ENCODE measurements around the gene CCNG1.
A peak's percentile ranks its signal among the peaks of the same experiment; 100 is the strongest.
"Not testable (repeated sequence)": the region's sequence is repeated elsewhere in the genome, so short reads cannot be mapped to it uniquely, and the experiment has no call there.

CCNG1 gene

GRCh38 chr5:163437309-163438182 is at the start of gene CCNG1:
Gene CCNG1, plus strand, starts transcription at chr5:163437595. Its CDS starts 1,662 bp downstream, at chr5:163439257.
- DNase-seq (ENCODE audit: low spot score): peak; percentile 67

GRCh38 chr5:163395792-163396191 is 41.6 kb upstream of the CCNG1 start:
- no peak for DNase-seq (ENCODE audit: low spot score)

- DNase-seq (ENCODE audit: low spot score): not testable (repeated sequence)
These were observed 40.5 kb upstream of the CCNG1 start for GRCh38 chr5:163396818-163397340.

GRCh38 chr5:163397354-163397753 is 40.0 kb upstream of the CCNG1 start:
- no peak for DNase-seq (ENCODE audit: low spot score)

GRCh38 chr5:163399923-163400322 is 37.5 kb upstream of the CCNG1 start:
- no peak for DNase-seq (ENCODE audit: low spot score)

GRCh38 chr5:163401271-163401670 is 36.1 kb upstream of the CCNG1 start:
- DNase-seq (ENCODE audit: low spot score): no peak

GRCh38 chr5:163402007-163402406 is 35.4 kb upstream of the CCNG1 start:
- DNase-seq (ENCODE audit: low spot score): no peak

GRCh38 chr5:163404364-163405173 is 32.8 kb upstream of the CCNG1 start:
- DNase-seq (ENCODE audit: low spot score): no peak

- no peak for DNase-seq (ENCODE audit: low spot score)
These were observed 30.2 kb upstream of the CCNG1 start for GRCh38 chr5:163407034-163407655.

GRCh38 chr5:163408311-163408923 is 29.0 kb upstream of the CCNG1 start:
- DNase-seq (ENCODE audit: low spot score): peak; percentile 18

GRCh38 chr5:163409384-163409783 is 28.0 kb upstream of the CCNG1 start:
- DNase-seq (ENCODE audit: low spot score): no peak

- DNase-seq (ENCODE audit: low spot score): no peak
These were observed 26.9 kb upstream of the CCNG1 start for GRCh38 chr5:163410505-163410904.

- DNase-seq (ENCODE audit: low spot score): not testable (repeated sequence)
These were observed 21.7 kb upstream of the CCNG1 start for GRCh38 chr5:163415673-163416072.

- DNase-seq (ENCODE audit: low spot score): no peak
These were observed 12.6 kb upstream of the CCNG1 start for GRCh38 chr5:163424836-163425235.

- DNase-seq (ENCODE audit: low spot score): not testable (repeated sequence)
These were observed 11.3 kb upstream of the CCNG1 start for GRCh38 chr5:163426128-163426527.

- no peak for DNase-seq (ENCODE audit: low spot score)
These were observed 4.9 kb upstream of the CCNG1 start for GRCh38 chr5:163432544-163432943.

- no peak for DNase-seq (ENCODE audit: low spot score)
These were observed 4.1 kb upstream of the CCNG1 start for GRCh38 chr5:163433271-163433670.

GRCh38 chr5:163434401-163434866 is 3.0 kb upstream of the CCNG1 start:
- DNase-seq (ENCODE audit: low spot score): no peak

- no peak for DNase-seq (ENCODE audit: low spot score)
These were observed 880 bp upstream of the CCNG1 start for GRCh38 chr5:163436515-163436914.

- DNase-seq (ENCODE audit: low spot score): no peak
These were observed 435 bp upstream of the CCNG1 start for GRCh38 chr5:163437011-163437308.

- no peak for DNase-seq (ENCODE audit: low spot score)
These were observed 1.7 kb downstream of the CCNG1 start for GRCh38 chr5:163439092-163439425.

GRCh38 chr5:163440954-163441353 is 3.6 kb downstream of the CCNG1 start:
- DNase-seq (ENCODE audit: low spot score): no peak

Data from HuH-7.5 (cell line).